D721Med (cell line): ENCODE data around the gene COPS4.
"Not testable (repeated sequence)": the region's sequence is repeated elsewhere in the genome, so short reads cannot be mapped to it uniquely, and the experiment has no call there.

Source experiments
- DNase-seq: peaks from one replicate; pipeline ENCODE4 v3.0.0; 2011; ENCODE audit warnings: low spot score; ENCODE audit not compliant: insufficient read length
- FAIRE-seq: peaks from 2 replicates; lab custom pipeline; 2011; peaks lifted over from hg19 to GRCh38; lab: Jason Lieb, UNC
- TF ChIP-seq, protein P1 (sequence below): IDR thresholded peaks from 2 replicates; pipeline ENCODE4 v1.5.1; 2012; ENCODE audit warnings: mild to moderate bottlenecking, control low read depth; ENCODE audit not compliant: insufficient read depth; ENCODE audit errors: missing control alignments

Gene COPS4

DNA sequence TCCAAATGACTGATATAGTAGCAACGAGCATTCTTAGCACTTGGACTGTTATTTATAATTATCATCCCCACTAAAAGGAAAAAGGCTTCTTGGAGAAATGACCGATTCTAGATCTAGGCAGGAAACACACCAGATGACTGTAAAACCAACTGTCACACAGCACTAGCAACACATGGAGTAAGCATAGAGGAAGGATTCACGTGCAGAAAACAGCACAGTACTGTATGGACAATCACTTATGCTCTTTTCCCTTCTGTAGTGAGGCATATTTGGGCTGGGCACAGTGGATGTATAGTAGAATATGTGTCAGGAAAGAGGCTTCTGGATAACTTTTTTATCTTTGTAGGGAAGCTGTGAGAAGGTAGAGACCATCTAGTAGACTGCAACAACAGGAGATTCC lies 6.0 kb upstream of the COPS4 start:
- FAIRE-seq (no peak), DNase-seq (no peak)
- TF ChIP-seq, protein P1, sequence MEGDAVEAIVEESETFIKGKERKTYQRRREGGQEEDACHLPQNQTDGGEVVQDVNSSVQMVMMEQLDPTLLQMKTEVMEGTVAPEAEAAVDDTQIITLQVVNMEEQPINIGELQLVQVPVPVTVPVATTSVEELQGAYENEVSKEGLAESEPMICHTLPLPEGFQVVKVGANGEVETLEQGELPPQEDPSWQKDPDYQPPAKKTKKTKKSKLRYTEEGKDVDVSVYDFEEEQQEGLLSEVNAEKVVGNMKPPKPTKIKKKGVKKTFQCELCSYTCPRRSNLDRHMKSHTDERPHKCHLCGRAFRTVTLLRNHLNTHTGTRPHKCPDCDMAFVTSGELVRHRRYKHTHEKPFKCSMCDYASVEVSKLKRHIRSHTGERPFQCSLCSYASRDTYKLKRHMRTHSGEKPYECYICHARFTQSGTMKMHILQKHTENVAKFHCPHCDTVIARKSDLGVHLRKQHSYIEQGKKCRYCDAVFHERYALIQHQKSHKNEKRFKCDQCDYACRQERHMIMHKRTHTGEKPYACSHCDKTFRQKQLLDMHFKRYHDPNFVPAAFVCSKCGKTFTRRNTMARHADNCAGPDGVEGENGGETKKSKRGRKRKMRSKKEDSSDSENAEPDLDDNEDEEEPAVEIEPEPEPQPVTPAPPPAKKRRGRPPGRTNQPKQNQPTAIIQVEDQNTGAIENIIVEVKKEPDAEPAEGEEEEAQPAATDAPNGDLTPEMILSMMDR: no peak

DNA sequence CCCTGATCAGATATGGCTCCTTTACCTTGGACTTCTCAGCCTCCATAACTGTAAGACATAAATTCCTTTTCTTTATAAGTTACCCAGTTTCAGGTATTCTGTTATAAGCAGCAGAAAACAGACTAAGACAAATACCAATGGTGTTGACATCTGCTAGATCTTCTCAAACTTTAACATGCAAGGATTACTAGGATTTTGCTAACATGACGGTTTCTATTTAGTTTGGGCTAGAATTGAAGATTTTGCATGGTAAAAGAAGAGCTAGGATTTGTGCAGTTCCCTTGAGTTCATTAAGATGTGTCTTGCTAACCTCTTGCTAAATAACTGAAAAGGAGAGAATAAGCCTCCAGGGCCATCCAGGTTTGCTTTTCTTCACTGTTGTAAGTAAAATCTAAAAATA lies 5.3 kb upstream of the COPS4 start:
- DNase-seq: no peak
- FAIRE-seq: no peak
- TF ChIP-seq, protein P1: no peak

GRCh38 chr4:83036991-83037665 lies 2.1 kb downstream of the COPS4 start:
- DNase-seq: no peak
- TF ChIP-seq, protein P1: no peak
- FAIRE-seq: no peak

DNA sequence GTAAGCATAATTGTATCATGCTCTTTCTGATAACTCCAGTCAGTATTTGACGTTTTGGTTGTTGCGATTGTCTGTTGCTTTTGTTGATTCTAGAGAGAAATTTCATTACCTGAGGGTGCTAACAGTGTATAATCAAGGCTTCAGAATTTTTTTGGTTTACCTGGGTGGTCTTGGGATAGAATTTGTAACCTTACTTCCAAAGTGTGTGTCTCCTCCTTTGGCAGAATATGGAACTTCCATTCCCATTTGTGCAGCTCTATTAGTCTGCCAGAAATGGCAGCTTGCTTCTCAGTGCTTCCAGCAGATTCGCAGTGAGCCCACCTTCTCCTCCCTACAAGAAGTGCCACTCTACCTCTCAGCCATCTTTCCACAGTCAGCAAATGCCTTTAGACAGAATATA lies 5.3 kb downstream of the COPS4 start:
- FAIRE-seq (no peak), DNase-seq (no peak)
- TF ChIP-seq, protein P1: no peak

DNA sequence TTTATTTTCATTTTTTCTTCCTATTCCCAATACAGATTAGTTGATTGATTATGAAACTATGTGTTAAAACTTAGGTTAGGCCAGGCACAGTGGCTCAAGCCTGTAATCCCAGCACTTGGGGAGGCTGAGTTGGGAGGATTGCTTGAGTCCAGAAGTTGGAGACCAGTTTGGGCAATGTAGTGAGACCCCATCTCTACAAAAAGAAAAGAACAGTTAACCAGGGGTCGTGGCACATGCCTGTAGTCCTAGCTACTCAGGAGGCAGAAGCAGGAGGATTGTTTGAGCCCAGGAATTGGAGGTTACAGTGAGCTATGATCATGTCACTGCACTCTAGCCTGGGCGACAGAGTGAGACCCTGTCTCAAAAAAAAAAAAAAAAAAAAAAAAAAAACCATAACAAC lies 8.2 kb downstream of the COPS4 start:
- not testable (repeated sequence) for FAIRE-seq, DNase-seq

- FAIRE-seq: no peak
These were observed 8.9 kb downstream of the COPS4 start for GRCh38 chr4:83043801-83044407.

DNA sequence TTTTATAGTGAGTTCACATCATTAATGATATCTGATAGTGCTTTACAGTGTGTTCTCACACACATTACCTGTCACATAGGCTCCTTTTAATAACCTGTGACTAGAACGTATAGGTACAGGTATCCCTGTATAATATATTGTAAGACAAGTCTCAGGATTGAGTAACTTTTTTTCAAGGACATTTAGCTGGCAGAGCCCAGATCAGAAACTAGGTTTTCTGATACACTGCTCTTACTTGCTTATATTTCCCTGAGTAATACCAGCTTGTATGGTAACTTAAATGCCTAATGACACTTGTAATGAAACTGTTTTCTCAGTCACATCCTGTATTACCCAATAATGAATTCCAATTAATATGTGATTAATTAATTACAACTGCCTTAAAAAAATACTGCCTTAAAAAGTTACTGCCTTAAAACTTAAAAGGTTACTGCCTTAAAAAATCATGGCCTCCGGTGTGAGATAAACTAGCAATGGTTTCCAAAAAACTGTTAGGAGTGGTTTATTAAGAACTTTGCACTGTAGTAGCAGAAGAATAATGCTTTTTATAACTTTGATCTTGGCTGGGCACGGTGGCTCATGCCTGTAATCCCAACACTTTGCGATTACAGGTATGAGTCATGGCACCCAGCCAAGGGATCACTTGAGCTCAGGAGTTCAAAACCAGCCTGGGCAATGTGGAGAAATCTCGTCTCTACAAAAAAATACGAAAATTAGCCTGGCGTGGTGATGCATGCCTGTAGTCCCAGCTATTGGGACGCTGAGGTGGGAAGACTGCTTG lies 11.9 kb downstream of the COPS4 start:
- DNase-seq (no peak), FAIRE-seq (peak; percentile 11)
- TF ChIP-seq, protein P1: no peak

More at GRCh38 chr4:83043801-83044407, 8.9 kb downstream of the COPS4 start:
- DNase-seq: no peak
- TF ChIP-seq, protein P1: no peak

DNA sequence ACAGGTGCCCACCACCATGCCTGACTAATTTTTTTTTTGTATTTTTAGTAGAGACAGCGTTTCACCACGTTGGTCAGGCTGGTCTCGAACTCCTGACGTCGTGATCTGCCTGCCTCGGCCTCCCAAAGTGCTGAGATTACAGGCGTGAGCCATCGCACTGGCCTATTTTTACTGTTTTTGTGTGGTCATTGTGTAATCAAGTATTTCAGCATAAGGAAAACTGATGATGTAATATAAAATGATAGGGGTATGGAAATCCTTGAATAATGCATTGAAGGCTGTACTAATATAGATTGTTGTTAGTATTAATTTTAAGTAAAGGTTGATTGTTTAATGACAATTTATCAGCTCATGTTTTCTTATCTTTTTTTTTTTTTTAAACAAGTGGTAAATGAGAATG lies 13.8 kb downstream of the COPS4 start:
- DNase-seq, FAIRE-seq: not testable (repeated sequence)
